HepG2 (cell line): ENCODE measurements around the gene ZNF556. TPM values are rescaled to one million over a fixed set of nuclear protein-coding genes. Genes with fewer than 3 reads are reported as not detected.

ENCODE experiments used
- ATAC-seq: fragments of 200-7000 bp; cut with Tn5 transposase; 3 replicates; pipeline ENCODE4 v1.9.1; 2020; ENCODE audit warnings: mild to moderate bottlenecking, moderate library complexity
- BruUV-seq: library from RNA; stranded (reverse); fragments of 400-500 nt; replicated peaks from 2 replicates; lab custom pipeline; 2021; lab: Mats Ljungman, UMichigan
- CTCF ChIA-PET: fragments of 300-600 bp; formaldehyde crosslinking; extraction: SDS; loops from one replicate; lab custom pipeline; 2021; ENCODE audit warnings: low total read pairs, inconsistent platforms, low intra/inter-chr PET ratio; lab: Yijun Ruan, JAX
- POLR2A ChIA-PET: fragments of 350-600 bp; sonication (Branson Sonifier 250); formaldehyde crosslinking; loops from one replicate; lab custom pipeline; 2020; ENCODE audit warnings: antibody characterized with exemption, inconsistent platforms; lab: Yijun Ruan, JAX
- DNase-seq: peaks from one replicate; pipeline ENCODE4 v3.0.0-alpha.2; 2015; ENCODE audit warnings: low spot score
- FAIRE-seq: peaks from 3 replicates; lab custom pipeline; 2011; peaks lifted over from hg19 to GRCh38; lab: Jason Lieb, UNC
- H2AFZ ChIP-seq: one replicate; pipeline ENCODE4 v1.6.1; 2011; ENCODE audit warnings: low read length, inconsistent platforms
- H3K27ac ChIP-seq: fragments of 300-600 bp; 3 replicates; pipeline ENCODE4 v1.8.0; 2011; ENCODE audit warnings: mixed run types, mild to moderate bottlenecking, mixed read lengths, low read length, inconsistent platforms; ENCODE audit not compliant: insufficient read depth; ENCODE audit errors: extremely low read length
- H3K27me3 ChIP-seq, 2 experiments: fragments of 200-600 bp in 1 of 2; 2 replicates in 1 of 2; 3 replicates in 1 of 2; pipeline versions ENCODE4 v1.6.0 to v1.8.0; 2011; ENCODE audit warnings: low read length in 2 of 2, mild to moderate bottlenecking in 2 of 2, moderate library complexity in 2 of 2, inconsistent platforms in 1 of 2; ENCODE audit not compliant: insufficient read depth in 2 of 2, control insufficient read depth in 1 of 2
- H3K36me3 ChIP-seq, 2 experiments: fragments of 200-600 bp in 1 of 2; replicated peaks in 1 of 2; 2 replicates in 1 of 2; 3 replicates in 1 of 2; pipeline versions ENCODE4 v1.5.1 to v1.8.0; 2011; ENCODE audit warnings: low read length in 2 of 2, inconsistent platforms in 1 of 2; ENCODE audit not compliant: insufficient read depth in 2 of 2, control insufficient read depth in 1 of 2
- H3K4me1 ChIP-seq: 2 replicates; pipeline ENCODE4 v1.5.1; 2012; ENCODE audit warnings: low read length, inconsistent platforms; ENCODE audit not compliant: insufficient read depth
- H3K4me2 ChIP-seq: 2 replicates; pipeline ENCODE4 v1.6.0; 2011; ENCODE audit warnings: low read depth, low read length, inconsistent platforms
- H3K4me3 ChIP-seq, 3 experiments: fragments of 200-600 bp in 1 of 3; sonication (generic), shearing (Covaris generic) in 1 of 3; replicated peaks in 1 of 3; 2 replicates each; pipeline ENCODE4 v1.5.1; 2011 to 2016; ENCODE audit warnings: low read length in 3 of 3, inconsistent platforms in 2 of 3, low read depth in 2 of 3, mild to moderate bottlenecking in 2 of 3, control low read depth in 1 of 3, mixed read lengths in 1 of 3; ENCODE audit not compliant: insufficient read depth in 1 of 3
- H3K79me2 ChIP-seq: one replicate; pipeline ENCODE4 v1.6.1; 2011; ENCODE audit warnings: low read length, inconsistent platforms; ENCODE audit not compliant: insufficient read depth
- H3K9ac ChIP-seq: 2 replicates; pipeline ENCODE4 v1.6.0; 2011; ENCODE audit warnings: mild to moderate bottlenecking, low read depth, low read length, inconsistent platforms; ENCODE audit not compliant: insufficient read depth
- H3K9me3 ChIP-seq: 2 replicates; pipeline ENCODE4 v1.5.1; 2012; ENCODE audit warnings: mild to moderate bottlenecking, low read length
- H4K20me1 ChIP-seq: 2 replicates; pipeline ENCODE4 v1.6.0; 2011; ENCODE audit warnings: inconsistent platforms, mild to moderate bottlenecking, low read length, moderate library complexity; ENCODE audit not compliant: insufficient read depth
- DZIP1 ChIP-seq: sonication (generic); formaldehyde crosslinking; IDR thresholded peaks from 2 replicates; pipeline ENCODE4 v1.5.0; 2020; ENCODE audit warnings: mild to moderate bottlenecking, missing genetic modification reagents
- ETV5 ChIP-seq: IDR thresholded peaks from 2 replicates; pipeline ENCODE4 v1.6.1; 2018; ENCODE audit warnings: missing biosample characterization, missing genetic modification reagents, inconsistent platforms, borderline replicate concordance
- FOSL2 ChIP-seq: sonication (generic); formaldehyde crosslinking; IDR thresholded peaks from 2 replicates; pipeline ENCODE4 v1.4.0; 2020; ENCODE audit warnings: missing genetic modification reagents
- MED1 ChIP-seq: sonication (generic); formaldehyde crosslinking; IDR thresholded peaks from 2 replicates; pipeline ENCODE4 v1.4.0; 2020; ENCODE audit warnings: missing genetic modification reagents
- NRL ChIP-seq: sonication (generic); formaldehyde crosslinking; IDR thresholded peaks from 2 replicates; pipeline ENCODE4 v1.5.0; 2020; ENCODE audit warnings: missing genetic modification reagents, mild to moderate bottlenecking, moderate library complexity, borderline replicate concordance
- POLR2A ChIP-seq, 2 experiments: IDR thresholded peaks; 2 replicates each; pipeline ENCODE4 v1.6.1; 2011; ENCODE audit warnings: low read depth in 2 of 2, low read length in 2 of 2, mild to moderate bottlenecking in 1 of 2, moderate library complexity in 1 of 2; ENCODE audit not compliant: insufficient read depth in 1 of 2
- RARA ChIP-seq: IDR thresholded peaks from 2 replicates; pipeline ENCODE4 v1.6.1; 2016; ENCODE audit warnings: missing genetic modification reagents, missing compliant biosample characterization
- RFX3 ChIP-seq: IDR thresholded peaks from 2 replicates; pipeline ENCODE4 v1.6.1; 2016; ENCODE audit warnings: missing biosample characterization, missing genetic modification reagents
- RFXAP ChIP-seq: sonication (generic); formaldehyde crosslinking; IDR thresholded peaks from 2 replicates; pipeline ENCODE4 v1.4.0; 2020; ENCODE audit warnings: missing genetic modification reagents, borderline replicate concordance
- ZBTB38 ChIP-seq: sonication (generic); formaldehyde crosslinking; IDR thresholded peaks from 2 replicates; pipeline ENCODE4 v1.5.1; 2020; ENCODE audit warnings: mild to moderate bottlenecking, missing genetic modification reagents
- ZFP82 ChIP-seq: sonication (generic); formaldehyde crosslinking; IDR thresholded peaks from 2 replicates; pipeline ENCODE4 v1.5.1; 2020; ENCODE audit warnings: mild to moderate bottlenecking, missing genetic modification reagents, borderline replicate concordance
- ZNF263 ChIP-seq: sonication (generic); formaldehyde crosslinking; IDR thresholded peaks from 2 replicates; pipeline ENCODE4 v1.4.0; 2020; ENCODE audit warnings: missing genetic modification reagents
- ZNF280B ChIP-seq: sonication (generic); formaldehyde crosslinking; IDR thresholded peaks from 2 replicates; pipeline ENCODE4 v1.5.0; 2020; ENCODE audit warnings: missing genetic modification reagents, mild to moderate bottlenecking, borderline replicate concordance
- ZNF629 ChIP-seq: sonication (generic); formaldehyde crosslinking; conservative IDR thresholded peaks from 2 replicates; pipeline ENCODE4 v1.5.0; 2020; ENCODE audit warnings: missing genetic modification reagents
- ZNF687 ChIP-seq: sonication (generic); formaldehyde crosslinking; IDR thresholded peaks from 2 replicates; pipeline ENCODE4 v1.5.1; 2020; ENCODE audit warnings: mild to moderate bottlenecking, missing genetic modification reagents, moderate library complexity
- ZNF788 ChIP-seq: sonication (generic); formaldehyde crosslinking; IDR thresholded peaks from 2 replicates; pipeline ENCODE4 v1.5.0; 2020; ENCODE audit warnings: mild to moderate bottlenecking, missing genetic modification reagents, borderline replicate concordance
- ZNF891 ChIP-seq: sonication (generic); formaldehyde crosslinking; IDR thresholded peaks from 2 replicates; pipeline ENCODE4 v1.5.0; 2020; ENCODE audit warnings: mild to moderate bottlenecking, missing genetic modification reagents
- WGBS: methylation state at CpG from one replicate; pipeline ENCODE4 v1.1.6; 2017; ENCODE audit warnings: low lambda C conversion rate; 5-methylcytosine and 5-hydroxymethylcytosine counted together
- in situ Hi-C: cut with HindIII; loops from 2 replicates; pipeline ENCODE4 v1.10.0; 2017; ENCODE audit warnings: low pct_unique_long_range_greater_than_20kb; ENCODE audit not compliant: extremely low pct_ligation_motif_present
- intact Hi-C: fragments of 100-400 bp; cut with micrococcal nuclease; formaldehyde crosslinking; loops from one replicate; pipeline ENCODE4 v1.10.0; 2022; ENCODE audit not compliant: unreplicated experiment
- polyA plus RNA-seq, 8 experiments: library from polyadenylated mRNA; depleted of rRNA in 3 of 8; stranded (reverse) in 7 of 8; unstranded in 1 of 8; fragments of >200 nt; fragmentation: Illumina TruSeq in 4 of 8; extraction: Trizol in 4 of 8; gene quantifications; 2 replicates each; pipeline versions ENCODE4 v1.2.1 to v1.2.3, GENCODE V29; 2011 to 2016; ENCODE audit warnings: low read depth in 4 of 8, missing spikeins in 1 of 8, mixed read lengths in 1 of 8; ENCODE audit not compliant: insufficient read depth in 1 of 8
- total RNA-seq, 5 experiments: library from RNA; depleted of rRNA; stranded (reverse); fragments of >200 nt; fragmentation: Illumina TruSeq; extraction: Trizol; gene quantifications; 2 replicates each; pipeline ENCODE4 v1.2.3, GENCODE V29; 2016; ENCODE audit warnings: low read depth in 1 of 5

Gene ZNF556
- total and polyA plus RNA-seq, 2 of the 13 experiments (the other 11 are each of a cell fraction or from before 2014, with no cell fraction given), result 4.2 to 28.6 TPM

- Histone ChIP-seq H3K4me3 (no peak overlapping the region), H3K4me1 (peaks cover 40% of the 10 kb centered on the region), H2AFZ (no peak overlapping the region), H3K36me3 (peaks cover 4 to 8% of the 10 kb centered on the region in 2 experiments; a peak in 4 of 5 replicates), H4K20me1 (peaks cover 2% of the 10 kb centered on the region; the same call in 1 of the 2 replicates), H3K9ac (no peak overlapping the region), H3K4me2 (peak overlapping the region; percentile 24; the same call in 1 of the 2 replicates), H3K79me2 (peaks cover 25% of the 10 kb centered on the region), H3K9me3 (no peaks in the 10 kb centered on the region), H3K27me3 (no peaks in the 10 kb centered on the region), H3K27ac (peak overlapping the region; percentile 2)
- in situ Hi-C loops (loop anchor here (10.0 kb wide), 1 partner anchor 55 kb away; the partner anchor contains the start of gene ZNF554), intact Hi-C loops (no loop called here)
- CTCF ChIA-PET, result no interaction called here
- FAIRE-seq (peak; percentile 65), DNase-seq (peak; percentile 57), ATAC-seq (no peak; the same call in 2 of the 3 replicates)
- WGBS, result 83% methylated on average over 10 of the region's 10 CpGs
- POLR2A ChIA-PET, result no interaction called here
- no TSS peak for BruUV-seq
- peak; percentile 75; the same call in 1 of the 2 replicates for TF ChIP-seq ETV5 (CRISPR knock-in tag)
- TF ChIP-seq ZNF891 (CRISPR knock-in tag), result 0 out of 2 replicates have a peak, but pooled peaks have one; percentile 34
- no peak for TF ChIP-seq RFX3 (CRISPR knock-in tag)
- TF ChIP-seq POLR2A (IDR thresholded peaks at IDR 0.05; ENCODE audit: insufficient read depth in 1 of 2, low read depth in 2 of 2, low read length in 2 of 2), result 0 out of 4 replicates have a peak, but pooled peaks of 1 of the 2 experiments have one; percentile 20
- 0 out of 2 replicates have a peak, but pooled peaks have one; percentile 35 for TF ChIP-seq RARA (CRISPR knock-in tag)
- 0 out of 2 replicates have a peak, but pooled peaks have one; percentile 48 for TF ChIP-seq DZIP1 (CRISPR knock-in tag)
- 0 out of 2 replicates have a peak, but pooled peaks have one; percentile 63 for TF ChIP-seq ZNF280B (CRISPR knock-in tag)
- no peak for TF ChIP-seq ZNF629 (CRISPR knock-in tag)
- TF ChIP-seq ZNF788 (CRISPR knock-in tag), result no peak
- TF ChIP-seq FOSL2 (CRISPR knock-in tag), result peak; percentile 30; the same call in 1 of the 2 replicates
- TF ChIP-seq ZFP82 (CRISPR knock-in tag), result 0 out of 2 replicates have a peak, but pooled peaks have one; percentile 22
- TF ChIP-seq ZNF687 (CRISPR knock-in tag), result peak; percentile 41
- TF ChIP-seq ZBTB38, result peak; percentile 89
- TF ChIP-seq RFXAP (CRISPR knock-in tag), result no peak
- TF ChIP-seq NRL (CRISPR knock-in tag), result peak; percentile 44; the same call in 1 of the 2 replicates
- TF ChIP-seq ZNF263 (CRISPR knock-in tag), result peak; percentile 52; the same call in 1 of the 2 replicates
- 0 out of 2 replicates have a peak, but pooled peaks have one; percentile 26 for TF ChIP-seq MED1 (CRISPR knock-in tag)
These were observed 2.5 kb downstream of the ZNF556 start for GRCh38 chr19:2869618-2870017.
